Mucosa of descending colon (tissue), 3 donors: ENCODE measurements around the gene TMEM51. TPM values are rescaled to one million over a fixed set of nuclear protein-coding genes. Genes with fewer than 3 reads are reported as not detected.

Experiments
- ATAC-seq: fragments of 200-7000 bp; cut with Tn5 transposase; one replicate; pipeline ENCODE4 v1.9.1; 2020; ENCODE audit warnings: mild to moderate bottlenecking, moderate library complexity
- DNase-seq, 3 donors: peaks; one replicate each; pipeline ENCODE4 v3.0.0-alpha.2; 2020
- H3K36me3 ChIP-seq: fragments of 200-600 bp; one replicate; pipeline ENCODE4 v1.8.0; 2021; ENCODE audit warnings: low read depth, mild to moderate bottlenecking
- H3K4me1 ChIP-seq: fragments of 200-600 bp; one replicate; pipeline ENCODE4 v1.8.0; 2021; ENCODE audit warnings: low read depth, mild to moderate bottlenecking
- H3K4me3 ChIP-seq: fragments of 200-600 bp; one replicate; pipeline ENCODE4 v1.8.0; 2021; ENCODE audit warnings: mild to moderate bottlenecking
- H3K9me3 ChIP-seq: fragments of 200-600 bp; one replicate; pipeline ENCODE4 v1.8.0; 2021; ENCODE audit warnings: mild to moderate bottlenecking
- CTCF ChIP-seq: fragments of 200-600 bp; IDR thresholded peaks from one replicate; pipeline ENCODE4 v1.8.0; 2022; ENCODE audit warnings: antibody characterized with exemption, mild to moderate bottlenecking
- intact Hi-C, 2 donors: fragments of 100-400 bp; cut with DNase I in 1 of 2; cut with micrococcal nuclease in 1 of 2; formaldehyde crosslinking; loops; one replicate each; pipeline versions ENCODE4 v1.11.0 to v1.11.1; 2022; cut with DNase I, micrococcal nuclease
- total RNA-seq, 3 donors: library from RNA; stranded (reverse); fragmentation: NEBNext Ultra II Directional in 2 of 3; extraction: Animal tissue kit (Norgen Biotek cat#: 25700) in 2 of 3; gene quantifications; one replicate each; pipeline versions ENCODE4 v1.2.1 to v1.2.4, GENCODE V29; 2021 to 2023
- donor health status: DM: no; HTN: no; CAD: no; lungs with moderate emphysema.
- donor health status: DM: no; HTN: no; CAD: no.
- donor health status: DM: no; HTN: yes; CAD: no.

The TMEM51 gene
- total RNA-seq, 3 donors from 2014 or later, result 19.1 to 31.8 (median 26.6) TPM

- intact Hi-C loops, result no loop called here
- DNase-seq, result no peak
Observed at GRCh38 chr1:15204931-15205330, 51.4 kb downstream of the TMEM51 start.

DNA sequence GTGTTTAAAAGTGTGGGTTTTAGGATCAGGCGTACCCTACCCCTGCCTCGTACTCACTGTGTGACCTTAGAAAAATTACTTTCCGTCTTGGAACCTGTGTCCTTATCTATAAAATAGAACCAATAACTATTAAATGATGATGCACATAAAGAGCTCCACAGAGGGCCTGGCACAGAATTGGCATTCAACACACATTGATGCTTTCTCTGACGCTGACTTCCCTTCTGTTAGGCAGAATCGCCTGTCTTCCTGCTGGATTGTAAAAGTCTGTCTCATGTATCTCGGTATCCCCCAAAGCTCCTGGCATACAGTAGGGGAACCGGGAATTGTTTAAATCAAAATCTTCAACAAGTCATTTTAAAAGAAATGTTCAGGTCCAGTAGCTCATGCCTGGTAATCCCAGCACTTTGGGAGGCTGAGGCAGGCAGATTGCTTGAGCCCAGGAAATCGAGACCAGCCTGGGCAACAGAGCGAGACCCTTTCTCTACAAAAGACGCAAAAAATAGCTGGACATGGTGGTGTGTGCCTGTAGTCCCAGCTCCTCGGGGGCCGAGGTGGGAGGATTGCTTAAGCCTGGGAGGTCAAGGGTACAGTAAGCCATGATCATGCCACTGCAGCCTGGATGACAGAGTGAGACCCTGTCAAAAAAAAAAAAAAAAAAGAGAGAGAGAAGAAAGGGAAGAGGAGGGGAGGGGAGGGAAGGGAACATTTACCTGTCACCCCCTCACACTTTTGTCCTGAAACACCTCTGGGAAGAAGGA lies 52.2 kb downstream of the TMEM51 start:
- intact Hi-C loops, result no loop called here
- DNase-seq (no peak), ATAC-seq (no peak)
- Histone ChIP-seq H3K4me3 (no peak overlapping the region), H3K9me3 (no peaks in the 10 kb centered on the region), H3K36me3 (no peaks in the 10 kb centered on the region), H3K4me1 (peaks cover 23% of the 10 kb centered on the region)
- TF ChIP-seq CTCF, result no peak

More at GRCh38 chr1:15204931-15205330, 51.4 kb downstream of the TMEM51 start:
- H3K9me3 ChIP-seq, result no peaks in the 10 kb centered on the region
- no peak for TF ChIP-seq CTCF
- no peak overlapping the region for H3K4me3 ChIP-seq
- H3K36me3 ChIP-seq, result no peaks in the 10 kb centered on the region
- no peak for ATAC-seq
- peaks cover 31% of the 10 kb centered on the region for H3K4me1 ChIP-seq

GRCh38 chr1:15206418-15207030 lies 53.0 kb downstream of the TMEM51 start:
- ATAC-seq, result no peak
- H3K4me1 ChIP-seq, result peaks cover 17% of the 10 kb centered on the region
- no peak for TF ChIP-seq CTCF
- no peaks in the 10 kb centered on the region for H3K9me3 ChIP-seq
- no peaks in the 10 kb centered on the region for H3K36me3 ChIP-seq
- H3K4me3 ChIP-seq, result no peak overlapping the region
- no peak for DNase-seq
- intact Hi-C loops, result no loop called here

GRCh38 chr1:15207031-15207828 lies 53.7 kb downstream of the TMEM51 start:
- Histone ChIP-seq H3K4me1 (peaks cover 12% of the 10 kb centered on the region), H3K36me3 (no peaks in the 10 kb centered on the region), H3K9me3 (no peaks in the 10 kb centered on the region), H3K4me3 (no peak overlapping the region)
- intact Hi-C loops, result no loop called here
- TF ChIP-seq CTCF, result no peak
- no peak for ATAC-seq
- no peak for DNase-seq

GRCh38 chr1:15207829-15208429 lies 54.4 kb downstream of the TMEM51 start:
- no peak for DNase-seq
- intact Hi-C loops, result no loop called here

More at GRCh38 chr1:15207829-15208429, 54.4 kb downstream of the TMEM51 start:
- no peak for TF ChIP-seq CTCF
- H3K9me3 ChIP-seq, result no peaks in the 10 kb centered on the region
- H3K4me3 ChIP-seq, result no peak overlapping the region
- ATAC-seq, result no peak
- H3K4me1 ChIP-seq, result peaks cover 6% of the 10 kb centered on the region
- H3K36me3 ChIP-seq, result no peaks in the 10 kb centered on the region
